CD4-positive, alpha-beta T cell treated with Interleukin-15 for 1 hour (primary cell): ENCODE results near the gene HOMER3.

Source experiments
- DNase-seq: peaks from one replicate; pipeline ENCODE4 v3.0.0-alpha.2; 2020

Gene HOMER3

GRCh38 chr19:18900700-18901481 is 40.1 kb downstream of the HOMER3 start:
- no peak for DNase-seq

GRCh38 chr19:18899624-18900560 is 41.1 kb downstream of the HOMER3 start:
- no peak for DNase-seq

GRCh38 chr19:18898607-18899408 is 42.2 kb downstream of the HOMER3 start:
- no peak for DNase-seq

- DNase-seq, result no peak
These were observed 42.9 kb downstream of the HOMER3 start for GRCh38 chr19:18898081-18898606.

GRCh38 chr19:18897094-18898029 is 43.7 kb downstream of the HOMER3 start:
- no peak for DNase-seq

GRCh38 chr19:18896421-18896841 is 44.6 kb downstream of the HOMER3 start:
- DNase-seq, result no peak

- no peak for DNase-seq
These were observed 45.1 kb downstream of the HOMER3 start, which contains the start of gene CERS1 for GRCh38 chr19:18895824-18896341. Gene CERS1, minus strand, starts transcription at chr19:18896158. Its CDS starts 86 bp downstream, at chr19:18896072.

GRCh38 chr19:18895038-18895823 is 45.8 kb downstream of the HOMER3 start:
- no peak for DNase-seq

GRCh38 chr19:18894254-18895037 is 46.6 kb downstream of the HOMER3 start:
- DNase-seq, result no peak

GRCh38 chr19:18893587-18894253 is 47.3 kb downstream of the HOMER3 start:
- no peak for DNase-seq

GRCh38 chr19:18889949-18890745 is 50.9 kb downstream of the HOMER3 start:
- DNase-seq, result no peak

- no peak for DNase-seq
These were observed 54.0 kb downstream of the HOMER3 start for GRCh38 chr19:18886972-18887371.

- DNase-seq, result no peak
These were observed 57.3 kb downstream of the HOMER3 start for GRCh38 chr19:18883526-18884304.

- DNase-seq, result no peak
These were observed 59.5 kb downstream of the HOMER3 start for GRCh38 chr19:18881491-18881890.

GRCh38 chr19:18879579-18880373 is 61.2 kb downstream of the HOMER3 start:
- DNase-seq, result peak; percentile 31
